Ramos (cell line): ENCODE data around the gene ARFIP2.

ENCODE experiments used
- in situ Hi-C: fragments of 300-500 bp; cut with MboI; formaldehyde crosslinking; loops from one replicate; pipeline ENCODE4 v1.14.3; 2022; ENCODE audit warnings: low sequenced_read_pairs; ENCODE audit not compliant: unreplicated experiment

The ARFIP2 gene

GRCh38 chr11:6448574-6448973 is 32.6 kb downstream of the ARFIP2 start:
- in situ Hi-C loops: no loop called here

DNA sequence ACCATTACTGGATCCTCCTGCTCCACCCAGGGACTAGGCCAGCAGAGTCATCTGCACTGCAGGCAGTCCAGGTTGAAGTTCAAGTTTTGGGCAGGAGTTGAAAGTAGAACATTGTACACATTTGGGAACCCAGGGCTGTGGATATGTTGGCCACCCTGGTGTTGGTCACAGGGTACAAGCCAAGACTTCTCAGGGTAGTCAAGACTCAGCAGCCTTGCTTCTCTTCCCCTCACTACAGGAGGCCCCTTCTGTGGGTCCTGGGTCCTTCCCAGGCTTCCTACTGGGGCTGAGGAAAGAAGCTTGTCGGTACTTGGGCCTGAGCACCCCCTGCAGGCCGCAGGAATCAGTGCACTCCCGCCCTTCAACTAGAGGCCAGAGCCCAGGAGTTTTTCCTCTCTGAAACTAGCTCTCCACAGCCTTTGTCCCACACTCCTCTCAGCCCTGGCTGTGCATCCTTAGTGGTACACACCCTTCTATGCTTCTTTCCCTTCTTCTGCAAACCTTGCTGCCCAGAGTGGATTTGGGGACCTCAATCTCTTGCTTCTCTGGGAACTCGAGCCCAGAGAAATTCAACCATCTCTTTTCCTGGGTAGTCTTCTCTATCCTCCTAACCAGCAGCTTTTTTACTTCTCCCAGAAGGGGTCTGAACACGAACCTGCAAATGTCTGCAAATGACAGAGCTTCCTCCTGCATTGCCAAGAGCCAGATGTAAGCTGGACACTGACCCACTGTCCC is 37.7 kb downstream of the ARFIP2 start:
- in situ Hi-C loops: loop anchor here (5.0 kb wide), 1 partner anchor 61 kb away; no protein-coding TSS in a partner anchor

DNA sequence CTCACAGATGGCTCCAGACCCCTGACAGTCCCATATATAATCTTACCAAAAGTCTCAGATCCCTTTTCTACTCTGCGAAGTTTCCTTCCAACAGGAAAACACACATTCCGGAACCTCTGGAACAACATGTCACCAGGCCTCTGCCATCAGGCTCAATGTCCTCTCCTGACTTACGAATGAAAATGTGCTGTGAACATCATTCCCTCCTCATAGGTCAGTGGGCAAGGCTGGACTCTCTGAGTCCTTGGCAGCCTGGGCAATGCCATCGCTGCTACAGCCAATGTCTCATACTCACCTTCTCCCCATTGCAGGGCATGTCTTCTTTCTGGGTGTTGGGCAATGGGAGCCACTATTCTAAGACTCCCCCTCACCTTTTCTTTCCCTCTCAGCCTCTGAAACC is 38.7 kb downstream of the ARFIP2 start:
- in situ Hi-C loops: loop anchor here (5.0 kb wide), 1 partner anchor 60 kb away; no protein-coding TSS in a partner anchor

- in situ Hi-C loops: loop anchor here (5.0 kb wide), 1 partner anchor 59 kb away; no protein-coding TSS in a partner anchor
Measured at GRCh38 chr11:6440906-6441358, 40.2 kb downstream of the ARFIP2 start, which contains the start of gene HPX. HPX (minus strand) TSS chr11:6440987; CDS start chr11:6440963, 24 bp downstream.

DNA sequence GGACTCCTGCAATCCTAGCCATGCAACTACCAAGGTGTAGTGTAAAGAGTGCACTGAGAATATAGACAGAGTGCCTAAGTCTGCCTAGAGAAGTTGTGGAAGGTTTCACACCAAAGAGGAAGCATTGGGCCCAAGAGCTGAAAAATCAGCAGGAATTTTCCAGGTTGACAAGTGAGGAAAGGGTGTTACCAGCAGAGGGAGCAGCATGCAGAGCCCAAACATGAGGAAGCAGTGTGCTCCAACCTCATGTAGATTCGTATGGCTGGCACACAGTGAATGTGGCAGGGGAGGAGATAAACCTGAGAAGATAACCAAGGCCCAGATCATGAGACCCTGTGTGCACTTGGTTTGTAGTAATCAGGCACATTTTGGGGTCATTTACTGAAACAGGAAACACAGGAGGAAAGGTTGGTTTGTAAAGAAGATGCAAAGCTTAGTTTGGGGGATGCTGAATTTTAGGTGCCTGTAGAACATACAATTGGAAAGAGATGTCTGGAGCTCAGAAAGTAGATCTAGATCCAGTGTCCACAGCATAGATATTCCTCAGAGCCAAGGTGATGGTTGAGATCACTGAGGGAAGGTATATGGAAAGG is 42.1 kb downstream of the ARFIP2 start:
- in situ Hi-C loops: no loop called here

- in situ Hi-C loops: no loop called here
Measured at GRCh38 chr11:6437993-6438392, 43.1 kb downstream of the ARFIP2 start.

GRCh38 chr11:6437423-6437822 is 43.7 kb downstream of the ARFIP2 start:
- in situ Hi-C loops: no loop called here

- in situ Hi-C loops: no loop called here
Measured at GRCh38 chr11:6433998-6434660, 47.0 kb downstream of the ARFIP2 start.

DNA sequence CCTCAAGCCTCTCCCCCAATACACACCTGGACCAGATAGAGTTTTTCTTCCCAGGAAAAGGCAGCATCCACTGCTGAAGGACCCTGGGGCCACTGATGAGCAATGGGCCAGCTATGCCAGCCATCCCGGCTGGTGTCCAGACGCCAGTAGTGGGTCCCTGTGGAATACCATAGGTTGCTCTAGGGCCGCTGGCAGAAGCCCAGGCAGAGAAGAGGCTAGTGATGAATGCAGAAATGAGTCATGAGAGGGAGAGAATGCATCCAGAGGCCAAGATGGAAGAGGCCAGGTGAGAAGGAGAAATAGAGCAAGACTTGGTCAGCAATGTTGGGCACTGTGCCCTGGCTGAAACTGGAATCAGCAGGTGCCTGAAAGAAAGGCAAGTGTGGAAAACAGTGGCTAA is 49.3 kb downstream of the ARFIP2 start:
- in situ Hi-C loops: no loop called here

DNA sequence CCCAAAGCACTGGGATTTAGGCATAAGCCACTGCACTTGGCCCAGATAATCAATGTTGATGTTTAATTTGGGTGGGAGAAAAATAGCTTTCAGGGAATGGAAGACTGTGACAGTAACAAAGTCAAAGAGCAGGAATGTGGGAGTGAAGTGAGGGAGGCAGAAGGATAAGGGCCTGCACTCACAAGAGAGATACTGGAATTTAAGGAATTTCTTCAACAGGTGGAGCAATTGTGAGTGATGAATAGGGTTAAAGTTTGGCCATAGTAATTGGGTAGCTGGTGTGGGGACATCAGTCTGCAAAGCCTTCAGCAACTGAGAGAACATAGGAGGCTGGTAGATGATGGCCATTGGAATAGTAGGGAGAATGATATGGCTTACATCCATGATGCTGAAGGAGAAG is 53.6 kb downstream of the ARFIP2 start:
- in situ Hi-C loops: no loop called here
